CD4-positive, alpha-beta T cell treated with Interleukin-21 for 1 hour (primary cell): Measurements from ENCODE around the gene POC1A.

Source experiments
- DNase-seq: peaks from one replicate; pipeline ENCODE4 v3.0.0-alpha.2; 2020

POC1A gene

DNA sequence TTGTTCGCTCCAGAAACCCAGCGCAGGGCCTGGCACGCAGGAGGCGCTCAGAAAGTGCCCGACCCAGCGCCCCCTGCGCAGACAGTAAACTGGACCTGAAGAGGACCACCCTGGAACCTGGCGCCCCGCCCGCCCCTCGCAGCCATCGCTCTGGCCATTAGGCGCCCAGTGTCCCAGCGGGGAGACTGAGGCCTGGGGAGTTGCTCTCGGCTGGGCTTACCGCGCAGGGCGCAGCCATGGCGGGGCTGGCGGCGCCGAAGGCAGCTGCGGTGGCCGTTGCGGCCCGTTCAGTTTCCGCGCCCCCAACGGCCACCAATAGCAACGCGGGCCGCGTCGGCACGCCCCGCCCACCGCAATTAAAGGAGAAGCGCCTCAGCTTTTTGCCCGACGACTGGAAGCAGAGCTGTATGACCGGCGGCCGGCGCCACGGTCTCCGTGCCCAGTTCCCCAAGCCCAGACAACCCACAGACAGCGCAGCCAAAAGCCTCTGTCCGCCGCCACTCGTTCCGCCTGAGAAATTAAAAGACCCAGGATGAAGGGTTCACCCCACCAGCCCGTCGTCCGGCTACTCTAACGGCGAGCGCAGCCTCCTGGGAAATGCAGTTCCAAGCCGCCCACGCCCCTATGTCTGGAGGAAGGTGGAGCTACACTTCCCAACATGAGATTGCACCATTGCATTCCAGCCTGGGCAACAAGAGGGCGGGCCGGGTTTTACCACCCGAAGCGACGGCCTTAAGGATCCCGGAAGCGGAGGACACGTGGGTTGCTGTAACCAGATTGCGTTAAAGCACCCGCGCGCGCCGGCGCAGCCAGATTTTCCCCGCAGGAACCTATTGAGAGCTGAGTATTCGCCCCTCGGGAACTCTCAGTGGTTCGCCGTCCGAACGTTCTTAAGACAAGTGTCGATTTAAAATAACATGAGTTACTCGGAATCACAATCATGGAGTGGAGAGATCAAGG is at the start of gene POC1A:
Gene POC1A (minus strand): TSS at position 289 of the 960 bp plus-strand sequence. CDS start 51 bp downstream, at position 238.
- peak; percentile 88 for DNase-seq

DNA sequence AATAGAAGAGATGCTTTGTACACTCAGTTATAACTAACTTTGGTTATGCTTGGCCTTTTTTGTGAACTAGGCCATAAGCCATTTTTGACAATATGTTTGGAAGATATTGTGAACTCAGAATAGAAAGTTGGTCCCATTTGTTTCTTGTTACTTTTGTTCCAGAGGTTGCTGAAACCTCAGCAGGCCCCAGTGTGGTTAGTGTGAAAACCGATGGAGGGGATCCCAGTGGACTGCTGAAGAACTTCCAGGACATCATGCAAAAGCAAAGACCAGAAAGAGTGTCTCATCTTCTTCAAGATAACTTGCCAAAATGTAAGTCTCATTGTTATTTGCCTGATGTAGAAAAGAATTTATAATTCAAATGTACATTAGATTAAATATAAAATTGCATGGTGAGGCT is 49.5 kb upstream of the POC1A start:
- no peak for DNase-seq

DNA sequence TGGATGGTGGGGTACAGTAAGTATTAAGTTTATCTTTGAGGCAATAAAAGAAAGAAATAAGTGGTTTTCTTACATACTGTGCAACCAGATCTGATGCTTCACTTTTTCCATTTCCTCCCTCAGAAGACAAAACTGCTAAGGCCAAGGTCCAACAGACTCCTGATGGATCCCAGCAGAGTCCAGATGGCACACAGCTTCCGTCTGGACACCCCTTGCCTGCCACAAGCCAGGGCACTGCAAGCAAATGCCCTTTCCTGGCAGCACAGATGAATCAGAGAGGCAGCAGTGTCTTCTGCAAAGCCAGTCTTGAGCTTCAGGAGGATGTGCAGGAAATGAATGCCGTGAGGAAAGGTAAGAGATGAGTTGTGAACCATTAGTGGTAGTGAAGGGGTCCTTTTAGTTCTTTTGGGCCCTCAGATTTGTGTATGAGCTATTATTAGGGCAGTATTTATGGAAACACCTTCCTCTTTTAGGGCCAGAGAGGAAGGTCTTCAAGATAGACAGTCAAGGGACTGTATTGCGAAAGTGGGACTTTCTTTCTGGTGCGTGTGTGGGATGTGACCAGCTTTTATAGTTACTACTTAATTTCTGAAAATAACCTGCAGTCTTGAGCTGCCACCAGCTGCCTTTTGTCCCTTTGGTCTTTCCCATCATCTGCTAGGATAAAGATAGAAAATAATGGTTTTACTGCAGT is 48.3 kb upstream of the POC1A start:
- no peak for DNase-seq

DNA sequence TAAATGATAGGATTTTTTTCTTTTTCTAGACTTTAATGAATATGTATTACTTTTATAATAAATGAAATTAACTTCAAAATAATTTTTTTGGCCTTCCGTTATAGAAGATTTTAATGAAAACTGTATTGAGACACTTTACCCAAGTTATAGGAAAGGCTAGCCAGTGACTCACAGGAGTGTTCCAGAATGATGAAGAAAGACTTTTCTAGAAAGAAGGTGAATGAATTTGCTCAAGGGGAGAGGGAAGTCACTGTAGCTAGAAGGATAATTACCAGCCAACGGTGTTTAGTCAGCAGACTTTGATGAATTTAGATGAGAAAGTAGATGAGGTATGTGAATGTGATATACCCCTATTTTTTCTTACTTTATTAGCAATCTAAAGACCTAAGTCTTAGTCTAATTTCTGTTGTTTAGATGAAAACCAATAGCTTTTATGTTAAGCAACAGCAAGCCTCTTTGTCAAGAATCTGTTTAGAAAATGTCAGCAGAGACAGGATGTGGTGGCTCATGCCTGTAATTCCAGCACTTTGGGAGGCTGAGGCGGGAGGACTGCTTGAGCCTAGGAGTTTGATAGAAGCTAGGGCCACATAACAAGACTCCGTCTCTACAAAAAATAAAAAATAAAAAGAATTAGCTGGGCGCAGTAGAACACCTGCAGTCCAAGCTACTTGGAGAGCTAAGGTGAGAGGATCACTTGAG is 46.9 kb upstream of the POC1A start:
- DNase-seq: no peak

DNA sequence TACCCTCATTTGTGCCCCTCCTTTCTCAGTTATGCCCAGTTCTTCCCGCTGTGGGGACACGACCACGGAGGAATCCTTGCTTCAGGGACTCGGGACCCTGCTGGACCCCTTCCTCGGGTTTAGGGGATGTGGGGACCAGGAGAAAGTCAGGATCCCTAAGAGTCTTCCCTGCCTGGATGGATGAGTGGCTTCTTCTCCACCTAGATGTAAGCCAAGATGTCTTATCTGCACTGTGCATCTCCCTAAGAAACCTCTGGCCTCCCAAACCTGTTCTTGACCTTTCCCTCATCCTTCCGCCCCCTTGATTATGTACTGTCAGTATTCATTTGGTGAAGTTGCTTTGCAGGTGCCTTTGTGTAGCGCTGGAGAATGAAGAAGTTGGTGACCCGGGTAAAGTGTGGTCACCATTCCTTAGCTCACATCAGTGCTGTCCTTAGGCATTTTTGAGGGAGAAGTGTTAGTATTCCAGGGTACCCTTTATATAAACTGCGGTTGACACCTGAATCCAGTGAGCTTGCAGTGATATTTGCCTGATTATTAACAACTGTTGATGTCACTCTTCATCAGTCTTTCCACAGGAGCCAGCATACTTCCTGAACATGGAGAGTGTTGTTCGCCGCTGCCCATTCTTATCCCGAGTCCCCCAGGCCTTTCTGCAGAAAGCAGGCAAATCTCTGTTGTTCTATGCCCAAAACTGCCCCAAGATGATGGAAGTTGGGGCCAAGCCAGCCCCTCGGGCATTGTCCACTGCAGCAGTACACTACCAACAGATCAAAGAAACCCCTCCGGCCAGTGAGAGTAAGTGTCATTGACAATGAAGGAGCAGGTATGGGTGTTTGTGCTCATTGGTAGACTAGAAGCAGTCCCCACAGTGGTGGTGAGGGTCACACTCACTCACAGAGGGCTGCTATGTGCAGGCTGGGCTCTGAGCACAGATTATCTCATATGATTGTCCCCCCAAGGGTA is 44.7 kb upstream of the POC1A start:
- no peak for DNase-seq

DNA sequence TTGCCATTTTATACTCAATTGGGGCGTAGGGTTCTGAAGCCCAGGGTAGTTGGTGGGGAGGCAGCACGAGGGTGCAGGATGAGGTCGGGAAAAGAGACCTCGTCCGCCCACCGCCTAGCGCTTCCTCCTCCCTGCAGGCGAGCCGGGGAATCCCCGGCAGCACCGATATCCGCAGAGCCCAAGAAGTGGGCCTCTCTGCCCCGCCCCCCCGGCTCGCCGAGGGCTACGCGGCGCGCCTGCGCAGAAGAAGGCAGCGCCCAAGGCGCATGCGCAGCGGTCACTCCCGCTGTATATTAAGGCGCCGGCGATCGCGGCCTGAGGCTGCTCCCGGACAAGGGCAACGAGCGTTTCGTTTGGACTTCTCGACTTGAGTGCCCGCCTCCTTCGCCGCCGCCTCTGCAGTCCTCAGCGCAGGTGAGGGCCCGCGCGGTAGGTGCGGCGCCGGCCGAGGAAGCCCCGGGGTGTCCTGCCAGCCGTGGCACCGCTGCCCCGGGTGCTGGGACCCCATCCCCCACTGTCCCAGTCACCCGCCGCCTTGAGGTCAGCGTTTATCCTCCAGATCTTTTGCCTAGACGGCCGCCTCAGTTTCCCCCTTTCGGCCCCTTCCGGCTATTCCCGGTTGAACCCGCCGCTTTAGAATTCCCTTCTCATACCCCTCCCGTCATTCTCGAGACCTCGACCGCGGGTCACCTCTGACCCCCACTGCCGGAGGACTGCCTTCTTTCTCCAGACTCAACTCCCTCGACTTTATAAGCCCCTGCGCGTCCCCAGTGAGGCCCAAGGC is 43.8 kb upstream of the POC1A start, which contains the start of gene ALAS1:
Gene ALAS1 (plus strand): TSS at position 319 of the 784 bp plus-strand sequence. CDS start 1,082 bp downstream, outside the sequence.
- peak; percentile 93 for DNase-seq

DNA sequence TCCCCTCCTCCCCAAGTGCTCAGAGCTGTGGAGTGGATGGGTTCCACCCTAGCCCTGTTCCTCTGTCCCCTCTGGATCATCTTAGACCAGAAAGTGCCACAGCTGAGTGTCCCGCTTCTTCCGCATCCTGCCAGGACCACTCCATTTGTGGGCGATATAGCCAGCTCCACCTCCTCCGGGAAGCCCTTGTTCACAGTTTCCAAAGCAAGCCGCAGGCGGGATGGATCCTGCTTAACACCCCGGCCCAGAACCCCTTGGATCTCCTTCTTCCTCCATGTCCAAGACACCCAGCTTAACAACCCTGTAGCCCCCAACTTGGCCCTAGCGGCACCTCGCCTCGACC is 43.2 kb upstream of the POC1A start:
- no peak for DNase-seq

DNA sequence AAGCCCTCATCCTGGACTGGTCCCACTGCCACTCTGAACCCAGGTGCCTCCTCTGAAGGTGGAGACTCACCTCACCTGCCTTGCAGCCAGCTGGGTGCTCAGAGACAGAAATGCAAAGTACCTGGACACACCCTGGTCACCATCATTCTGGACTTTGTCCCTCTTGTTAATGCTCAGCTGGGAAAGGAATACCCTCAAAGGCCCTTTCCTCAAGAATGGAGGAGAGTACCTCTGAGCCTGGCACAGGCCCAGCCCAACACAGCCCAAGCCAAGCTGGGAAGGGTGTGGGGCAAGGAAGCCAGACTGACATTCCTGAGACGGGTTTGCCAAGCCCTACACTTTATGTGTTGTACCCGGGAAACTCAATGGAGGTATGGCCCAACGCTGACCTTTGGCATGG is 42.8 kb upstream of the POC1A start:
- no peak for DNase-seq

DNA sequence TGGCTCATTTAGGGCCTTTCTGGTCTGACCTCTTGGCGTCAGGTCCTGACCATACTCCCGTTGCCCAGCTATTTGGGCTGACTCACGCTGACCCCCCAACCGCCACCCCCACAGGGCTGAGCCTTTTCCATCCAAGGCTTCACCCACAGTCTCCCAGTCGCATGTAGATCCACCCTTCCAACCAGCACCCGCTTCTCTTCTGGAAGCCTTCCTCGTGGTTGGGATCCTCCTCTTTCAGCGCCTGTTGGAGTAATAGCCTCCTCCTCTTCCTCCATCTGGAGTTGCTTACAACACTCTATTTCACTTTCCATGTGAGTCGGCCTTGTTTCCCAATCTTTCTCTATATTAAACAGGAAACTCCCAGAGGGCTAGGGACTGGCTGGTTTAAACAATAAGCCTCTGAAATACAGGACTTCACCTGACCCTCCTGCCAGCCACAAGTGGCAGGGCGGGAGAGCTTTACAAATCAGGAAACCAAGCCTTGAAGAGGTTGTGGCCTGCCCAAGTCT is 41.7 kb upstream of the POC1A start:
- DNase-seq: no peak

DNA sequence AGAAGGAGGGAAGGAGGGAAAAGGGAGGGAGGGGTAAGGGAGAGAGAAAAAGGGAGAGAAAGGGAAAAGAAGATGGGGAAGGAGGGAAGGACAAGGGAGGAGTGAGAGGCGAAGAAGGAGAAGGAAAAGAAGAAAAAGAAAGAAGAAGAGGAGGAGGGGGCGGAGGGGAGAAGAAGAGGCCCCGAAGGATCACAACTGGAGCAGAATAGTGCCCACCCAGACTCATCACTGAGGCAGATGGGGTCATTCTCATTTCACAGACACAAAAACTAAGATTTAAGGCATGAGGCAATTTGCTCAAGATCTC is 41.0 kb upstream of the POC1A start:
- DNase-seq: no peak

DNA sequence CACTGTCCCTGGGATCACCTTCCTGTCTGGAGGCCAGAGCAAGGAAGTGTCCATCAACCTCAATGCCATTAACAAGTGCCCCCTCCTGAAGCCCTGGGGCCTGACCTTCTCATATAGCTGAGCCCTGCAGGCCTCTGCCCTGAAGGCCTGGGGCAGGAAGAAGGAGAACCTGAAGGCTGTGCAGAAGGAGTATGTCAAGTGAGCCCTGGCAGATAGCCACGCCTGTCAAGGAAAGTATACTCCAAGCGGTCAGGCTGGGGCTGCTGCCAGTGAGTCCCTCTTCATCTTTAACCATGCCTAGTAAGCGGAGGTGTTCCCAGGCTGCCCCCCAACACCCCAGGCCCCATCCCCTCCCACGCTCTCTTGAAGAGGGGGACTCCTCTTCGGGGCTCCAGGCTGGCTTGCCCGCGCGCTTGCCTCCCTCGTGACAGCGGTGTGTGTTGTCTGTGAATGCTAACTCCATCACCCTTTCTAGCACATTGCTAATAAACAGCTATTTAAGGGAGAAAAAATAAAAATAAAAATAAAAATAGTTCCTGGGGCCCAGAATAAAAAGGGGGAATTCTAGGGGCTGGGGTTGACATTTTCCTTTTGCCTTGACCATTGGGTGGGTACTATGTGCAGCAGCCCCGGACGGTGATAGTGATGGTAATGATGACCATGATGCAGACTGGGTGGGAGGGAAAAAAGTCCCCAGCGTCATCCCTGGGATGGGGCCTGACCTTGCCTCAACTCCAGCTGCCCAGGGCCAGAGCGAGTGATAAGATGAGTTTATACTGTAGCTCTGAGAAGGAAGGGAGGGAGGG is 40.5 kb upstream of the POC1A start:
- no peak for DNase-seq

DNA sequence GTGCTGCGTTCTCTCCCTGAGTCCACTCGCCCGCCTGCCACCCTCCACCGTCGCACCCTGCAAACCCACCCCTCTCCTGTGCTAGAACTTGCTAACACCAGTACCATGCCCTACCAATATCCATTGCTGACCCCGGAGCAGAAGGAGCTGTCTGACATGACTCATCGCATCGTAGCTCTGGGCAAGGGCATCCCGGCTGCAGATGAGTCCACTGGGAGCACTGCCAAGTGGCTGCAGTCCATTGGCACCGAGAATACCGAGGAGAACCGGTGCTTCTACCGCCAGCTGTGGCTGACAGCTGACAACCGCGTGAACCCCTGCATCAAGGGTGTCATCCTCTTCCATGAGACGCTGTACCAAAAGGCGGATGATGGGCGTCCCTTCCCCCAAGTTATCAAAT is 38.8 kb upstream of the POC1A start:
- DNase-seq: no peak

DNA sequence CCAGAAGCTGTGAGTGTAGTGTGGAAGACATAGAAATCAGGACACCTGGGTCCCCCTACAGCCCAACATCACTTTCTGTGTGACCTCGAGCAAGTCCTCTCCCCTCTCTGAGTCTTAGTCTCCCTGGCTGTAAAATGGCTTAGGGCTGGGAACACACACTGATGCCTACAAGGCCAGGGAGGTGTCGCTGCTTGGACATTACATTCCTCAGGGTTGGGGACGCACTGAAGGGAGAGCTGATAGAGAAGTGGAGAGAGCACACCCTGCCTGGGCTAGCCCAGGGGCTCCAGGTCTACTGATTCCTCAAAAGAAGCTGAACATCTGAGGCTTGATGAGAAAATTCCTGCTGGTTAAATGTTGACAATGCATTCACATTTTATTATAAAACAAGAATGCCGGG is 37.4 kb upstream of the POC1A start:
- no peak for DNase-seq

DNA sequence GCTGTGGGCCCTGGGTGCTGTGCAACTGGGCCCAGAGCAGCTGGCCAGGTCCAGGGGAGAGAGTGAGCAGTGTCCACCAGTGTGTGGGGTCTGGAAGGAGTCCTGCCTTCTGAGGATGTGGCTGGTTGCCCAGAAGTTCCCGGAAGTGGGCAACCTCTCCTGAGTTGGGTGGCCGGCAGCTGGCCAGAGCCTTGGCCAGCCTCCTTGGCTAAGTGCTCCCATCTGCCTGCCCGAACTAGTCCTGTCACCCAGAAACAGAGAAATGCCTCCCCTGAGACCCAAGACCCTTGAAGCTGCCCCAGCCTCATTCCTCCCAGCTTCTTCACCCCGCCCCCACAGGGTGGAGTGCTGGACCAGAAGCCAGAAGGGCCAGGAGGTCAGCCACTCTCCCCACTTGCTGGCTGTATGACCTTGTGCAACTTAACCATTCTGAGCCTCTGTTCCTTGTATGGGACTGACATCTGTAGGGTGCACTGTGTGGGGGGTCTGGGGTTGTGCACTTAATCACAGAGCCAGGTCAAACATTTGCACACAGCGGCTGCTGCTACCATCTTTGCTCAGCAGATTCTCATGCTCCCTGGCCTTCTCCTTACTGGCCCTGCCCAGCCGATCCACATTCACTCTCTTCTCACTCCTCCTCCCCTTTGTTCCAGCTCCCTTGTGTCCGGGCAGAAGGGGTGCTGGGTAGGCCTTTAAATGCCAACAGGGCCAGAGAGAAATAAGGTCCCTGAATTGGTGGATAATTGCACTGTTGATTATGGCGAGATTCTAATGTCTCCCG is 36.3 kb upstream of the POC1A start:
- no peak for DNase-seq

DNA sequence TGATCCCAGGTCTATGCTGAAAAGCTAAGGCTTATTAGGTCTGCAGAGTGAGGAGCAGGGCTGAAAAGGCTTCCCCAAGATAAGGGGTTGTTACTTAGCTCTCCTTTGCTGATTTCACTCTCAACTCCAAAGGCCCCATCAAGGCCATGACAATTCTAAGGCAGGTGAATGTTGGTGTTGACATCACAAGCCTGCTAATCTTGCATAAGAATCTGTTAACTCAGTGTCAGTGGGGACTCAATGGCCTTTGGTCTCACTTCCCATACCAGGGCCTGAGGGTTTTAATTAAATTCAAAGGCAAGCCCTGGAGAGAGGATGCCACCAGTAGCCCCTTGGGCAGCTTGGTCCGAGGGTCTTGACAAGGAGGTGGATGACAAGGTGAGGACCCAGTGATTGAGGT is 34.3 kb upstream of the POC1A start:
- DNase-seq: no peak

DNA sequence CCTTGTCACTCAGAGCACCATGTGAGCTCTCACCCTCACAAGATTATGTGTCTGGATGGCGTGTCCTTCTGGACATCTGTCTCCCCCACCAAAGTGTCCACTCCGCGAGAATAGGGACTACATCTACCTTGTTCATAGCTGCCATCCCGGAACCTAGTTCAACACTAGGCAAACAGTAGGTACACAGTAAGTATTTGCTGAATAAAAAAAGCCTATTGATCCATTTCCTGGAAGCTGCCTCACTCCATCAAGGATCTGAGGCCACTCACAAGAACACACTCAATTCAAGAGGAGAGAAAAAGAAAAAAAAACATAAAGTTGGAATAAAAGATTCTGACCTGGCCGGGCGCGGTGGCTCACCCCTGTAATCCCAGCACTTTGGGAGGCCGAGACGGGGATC is 32.5 kb upstream of the POC1A start:
- no peak for DNase-seq

DNA sequence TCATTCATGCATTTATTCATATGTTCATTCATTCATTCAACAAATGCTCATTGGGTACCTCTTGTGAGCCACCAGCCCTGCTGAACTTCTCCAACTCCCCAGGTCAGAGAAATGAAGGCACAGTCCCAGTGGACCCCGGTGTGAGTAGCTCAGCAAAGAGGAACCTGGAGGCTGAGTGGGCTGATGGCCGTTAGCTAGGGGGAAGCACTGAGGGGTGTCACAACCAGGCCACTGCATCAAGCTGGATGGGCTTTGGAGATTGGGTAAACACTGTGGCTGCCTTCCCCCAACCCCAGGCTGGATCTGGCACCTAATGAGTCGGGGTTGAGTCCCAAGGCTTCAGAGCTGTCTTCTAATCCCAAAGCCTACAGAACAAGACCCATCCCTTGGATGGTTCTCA is 31.6 kb upstream of the POC1A start:
- no peak for DNase-seq

DNA sequence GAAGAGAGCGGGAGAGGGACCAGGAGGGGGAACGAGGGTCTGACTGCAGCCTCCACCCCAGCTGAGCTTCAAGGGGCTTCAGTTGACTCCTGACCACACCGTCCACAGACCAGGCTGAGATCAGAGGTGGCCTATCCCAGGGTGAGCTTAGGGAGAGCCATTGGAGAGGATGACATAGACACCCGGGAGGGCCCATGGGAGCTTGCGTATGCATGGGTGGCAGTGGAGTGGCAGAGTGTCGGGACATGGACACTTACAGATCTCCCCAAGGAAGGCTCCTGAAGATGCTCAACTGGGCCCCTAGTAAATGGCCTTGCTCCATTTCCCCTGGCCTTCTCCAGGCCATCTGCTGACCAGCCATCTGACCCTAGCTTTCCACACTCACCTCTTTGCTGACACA is 31.1 kb upstream of the POC1A start:
- no peak for DNase-seq

DNA sequence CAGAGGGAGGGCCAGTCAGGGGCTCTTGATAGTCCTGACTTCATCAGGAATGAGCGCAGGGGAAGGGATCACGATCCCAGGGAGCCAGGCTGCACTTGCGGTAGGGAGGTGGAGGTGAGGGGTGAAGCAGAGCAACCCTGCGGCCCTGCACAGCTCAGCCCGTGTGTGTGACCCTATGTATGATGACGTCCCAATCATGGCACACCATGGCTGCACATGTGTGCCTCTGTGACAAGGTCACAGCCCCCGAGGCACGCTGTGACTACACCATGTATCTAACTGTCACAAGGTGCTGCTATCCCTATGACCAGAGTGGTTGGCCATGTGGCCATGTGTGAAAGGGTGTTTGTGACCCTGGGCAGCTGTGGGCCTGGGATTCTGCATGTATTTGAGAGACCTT is 30.5 kb upstream of the POC1A start:
- no peak for DNase-seq
